MCF 10A (cell line): ENCODE results near the gene VWA7. TPM values are rescaled to one million over a fixed set of nuclear protein-coding genes. Genes with fewer than 3 reads are reported as not detected.
"Not testable (repeated sequence)": the region's sequence is repeated elsewhere in the genome, so short reads cannot be mapped to it uniquely, and the experiment has no call there.

Experiments used
- BruUV-seq: library from RNA; stranded (reverse); fragments of 400-500 nt; replicated peaks from 2 replicates; lab custom pipeline; 2021; lab: Mats Ljungman, UMichigan
- CTCF ChIA-PET: fragments of 300-600 bp; sonication (Branson Sonifier 250); formaldehyde crosslinking; extraction: SDS; loops from one replicate; lab custom pipeline; 2021; ENCODE audit warnings: antibody characterized with exemption, inconsistent platforms; lab: Yijun Ruan, JAX
- POLR2A ChIA-PET: fragments of 300-600, 350-650 bp; sonication (Branson Sonifier 250); formaldehyde crosslinking; extraction: SDS; loops from one replicate; lab custom pipeline; 2020; ENCODE audit warnings: antibody characterized with exemption, inconsistent platforms; lab: Yijun Ruan, JAX
- DNase-seq: peaks from one replicate; pipeline ENCODE4 v3.0.0-alpha.2; 2018; ENCODE audit not compliant: unreplicated experiment
- H3K27ac Mint-ChIP-seq: one replicate; pipeline ENCODE4 v1.8.0; 2022; ENCODE audit warnings: mild to moderate bottlenecking, low read depth, mixed read lengths; ENCODE audit not compliant: unreplicated experiment
- H3K27me3 Mint-ChIP-seq: one replicate; pipeline ENCODE4 v1.8.0; 2022; ENCODE audit warnings: mixed read lengths; ENCODE audit not compliant: insufficient read depth, unreplicated experiment
- H3K36me3 Mint-ChIP-seq: one replicate; pipeline ENCODE4 v1.8.0; 2022; ENCODE audit warnings: mild to moderate bottlenecking, moderate library complexity, mixed read lengths; ENCODE audit not compliant: insufficient read depth, unreplicated experiment
- H3K4me1 Mint-ChIP-seq: one replicate; pipeline ENCODE4 v1.8.0; 2022; ENCODE audit warnings: mixed read lengths; ENCODE audit not compliant: insufficient read depth, unreplicated experiment
- H3K4me3 Mint-ChIP-seq: one replicate; pipeline ENCODE4 v1.8.0; 2022; ENCODE audit warnings: mild to moderate bottlenecking, moderate library complexity, mixed read lengths; ENCODE audit not compliant: unreplicated experiment
- H3K9me3 Mint-ChIP-seq: one replicate; pipeline ENCODE4 v1.8.0; 2022; ENCODE audit warnings: mixed read lengths; ENCODE audit not compliant: unreplicated experiment
- CTCF ChIP-seq: fragments of 200-600 bp; IDR thresholded peaks from one replicate; pipeline ENCODE4 v1.8.0; 2022; ENCODE audit warnings: antibody characterized with exemption, mild to moderate bottlenecking; ENCODE audit not compliant: unreplicated experiment
- intact Hi-C: fragments of 100-400 bp; cut with micrococcal nuclease; formaldehyde crosslinking; loops from 2 replicates; pipeline ENCODE4 v1.14.1; 2022
- total RNA-seq: library from RNA; stranded (reverse); gene quantifications from 2 replicates; pipeline ENCODE4 v1.2.3, GENCODE V29; 2022

The VWA7 gene
- total RNA-seq, 1 experiment from 2014 or later, result 2.0 TPM

GRCh38 chr6:31822036-31822821 lies 45.1 kb upstream of the VWA7 start:
- ChIA-PET CTCF (interaction anchor here (0.7 to 2.5 kb wide), 4 partner anchors 8 to 136 kb away, joined by 3 to 9 read pairs (median 3); no protein-coding TSS in a partner anchor), POLR2A (interaction anchor here (0.6 to 11.3 kb wide), 29 partner anchors 9 to 1439 kb away, joined by 3 to 202 read pairs (median 6); partner anchors contain the start of genes ABHD16A, BAG6, C6orf47 and CLIC1)
- intact Hi-C loops, result no loop called here
- Mint-ChIP-seq H3K4me3 (peak overlapping the region; percentile 91), H3K27ac (peak overlapping the region; percentile 99), H3K4me1 (peaks cover 29% of the 10 kb centered on the region), H3K9me3 (no peaks in the 10 kb centered on the region), H3K27me3 (no peaks in the 10 kb centered on the region), H3K36me3 (peaks cover 6% of the 10 kb centered on the region)
- TSS peak; percentile 54 for BruUV-seq
- no peak for TF ChIP-seq CTCF
- DNase-seq, result peak; percentile 94

GRCh38 chr6:31821301-31822035 lies 44.3 kb upstream of the VWA7 start:
- no peak for TF ChIP-seq CTCF
- intact Hi-C loops, result no loop called here
- no peaks in the 10 kb centered on the region for H3K9me3 Mint-ChIP-seq
- TSS peak; percentile 38 for BruUV-seq
- ChIA-PET POLR2A (interaction anchor here (0.6 to 11.3 kb wide), 26 partner anchors 9 to 1445 kb away, joined by 3 to 202 read pairs (median 7); partner anchors contain the start of genes ABHD16A, BAG6, C6orf47 and CLIC1), CTCF (interaction anchor here (1.6 kb wide), 1 partner anchor 14 kb away, joined by 3 read pairs; no protein-coding TSS in a partner anchor)
- H3K27ac Mint-ChIP-seq, result peak overlapping the region; percentile 99
- no peaks in the 10 kb centered on the region for H3K27me3 Mint-ChIP-seq
- no peaks in the 10 kb centered on the region for H3K36me3 Mint-ChIP-seq
- peaks cover 29% of the 10 kb centered on the region for H3K4me1 Mint-ChIP-seq
- peak; percentile 77 for DNase-seq
- peak overlapping the region; percentile 91 for H3K4me3 Mint-ChIP-seq

GRCh38 chr6:31820399-31820798 lies 43.3 kb upstream of the VWA7 start:
- H3K36me3 Mint-ChIP-seq, H3K27ac Mint-ChIP-seq, H3K9me3 Mint-ChIP-seq, H3K27me3 Mint-ChIP-seq, BruUV-seq, intact Hi-C loops, DNase-seq: not testable (repeated sequence)
- POLR2A ChIA-PET, result interaction anchor here (1.4 to 11.3 kb wide), 5 partner anchors 14 to 168 kb away, joined by 4 to 202 read pairs (median 46); partner anchors contain the start of genes BAG6, CLIC1, LSM2 and VARS1
- Mint-ChIP-seq H3K4me3 (peak overlapping the region; percentile 89), H3K4me1 (peaks cover 26% of the 10 kb centered on the region)
- CTCF ChIA-PET, result interaction anchor here (0.6 to 0.7 kb wide), 3 partner anchors 30 to 103 kb away, joined by 3 to 6 read pairs (median 3); no protein-coding TSS in a partner anchor

- ChIA-PET CTCF (interaction anchor here (0.6 to 0.7 kb wide), 4 partner anchors 74 to 330 kb away, joined by 3 read pairs; no protein-coding TSS in a partner anchor), POLR2A (interaction anchor here (1.4 to 11.3 kb wide), 7 partner anchors 7 to 168 kb away, joined by 4 to 202 read pairs (median 42); partner anchors contain the start of genes ABHD16A, BAG6, CLIC1 and HSPA1B)
- BruUV-seq, result no TSS peak
- no peaks in the 10 kb centered on the region for H3K27me3 Mint-ChIP-seq
- DNase-seq, result no peak
- no peak for TF ChIP-seq CTCF
- no peaks in the 10 kb centered on the region for H3K9me3 Mint-ChIP-seq
- H3K4me3 Mint-ChIP-seq, result peak overlapping the region; percentile 89
- peaks cover 5% of the 10 kb centered on the region for H3K36me3 Mint-ChIP-seq
- H3K4me1 Mint-ChIP-seq, result peaks cover 23% of the 10 kb centered on the region
- intact Hi-C loops, result no loop called here
- H3K27ac Mint-ChIP-seq, result no peak overlapping the region
Measured at GRCh38 chr6:31819871-31820299, 42.8 kb upstream of the VWA7 start.

GRCh38 chr6:31817929-31818511 lies 40.9 kb upstream of the VWA7 start:
- Mint-ChIP-seq H3K27ac (peak overlapping the region; percentile 71), H3K4me1 (peaks cover 26% of the 10 kb centered on the region), H3K4me3 (peak overlapping the region; percentile 89)
- intact Hi-C loops, BruUV-seq, H3K9me3 Mint-ChIP-seq, H3K36me3 Mint-ChIP-seq, H3K27me3 Mint-ChIP-seq: not testable (repeated sequence)
- POLR2A ChIA-PET, result interaction anchor here (0.6 to 11.3 kb wide), 16 partner anchors 9 to 740 kb away, joined by 3 to 202 read pairs (median 5); partner anchors contain the start of genes ABHD16A, DDAH2, DDX39B and HSPA1B
- CTCF ChIA-PET, result interaction anchor here (1.0 kb wide), 1 partner anchor 11 kb away, joined by 4 read pairs; the partner anchor contains the start of gene LSM2
- peak; percentile 58 for DNase-seq
